ENCODE measurements around the gene PRCD.
"Not testable (repeated sequence)": the region's sequence is repeated elsewhere in the genome, so short reads cannot be mapped to it uniquely, and the experiment has no call there.

The PRCD gene

DNA sequence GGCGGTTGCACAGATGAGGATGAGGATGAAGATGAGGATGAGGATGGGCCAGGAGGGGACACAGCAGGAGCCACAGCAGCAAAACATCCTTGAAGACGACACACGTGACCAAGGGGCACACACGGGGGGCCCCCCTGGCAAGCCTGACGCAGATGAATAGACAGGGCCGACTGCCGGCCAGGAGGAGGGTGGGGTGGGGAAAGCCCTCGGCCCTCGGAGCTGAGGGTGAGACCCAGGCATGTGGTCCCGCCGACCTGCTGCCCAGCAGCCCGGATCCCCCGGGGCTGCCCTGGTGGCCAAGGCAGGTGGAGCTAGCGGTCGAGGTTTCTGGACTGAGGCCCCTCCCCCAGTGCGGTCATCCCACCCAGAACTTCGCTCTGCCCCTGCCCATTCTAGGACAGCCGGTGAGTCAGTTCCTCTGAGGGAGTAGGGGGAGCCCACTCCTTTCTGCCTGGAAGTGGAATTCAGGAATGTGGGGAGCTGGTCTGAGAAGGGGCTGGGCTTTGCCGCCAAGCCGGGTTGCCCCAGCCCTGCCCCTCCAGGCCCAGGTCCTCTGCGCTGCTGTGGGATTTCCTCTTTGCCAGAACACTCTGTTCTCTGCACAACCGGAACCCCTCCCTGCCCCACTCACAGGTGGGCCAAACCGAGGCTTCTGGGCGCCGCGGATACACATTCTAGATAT lies 12.3 kb upstream of the PRCD start:
- peak; percentile 81 for DNase-seq (ENCODE audit: low spot score)

DNA sequence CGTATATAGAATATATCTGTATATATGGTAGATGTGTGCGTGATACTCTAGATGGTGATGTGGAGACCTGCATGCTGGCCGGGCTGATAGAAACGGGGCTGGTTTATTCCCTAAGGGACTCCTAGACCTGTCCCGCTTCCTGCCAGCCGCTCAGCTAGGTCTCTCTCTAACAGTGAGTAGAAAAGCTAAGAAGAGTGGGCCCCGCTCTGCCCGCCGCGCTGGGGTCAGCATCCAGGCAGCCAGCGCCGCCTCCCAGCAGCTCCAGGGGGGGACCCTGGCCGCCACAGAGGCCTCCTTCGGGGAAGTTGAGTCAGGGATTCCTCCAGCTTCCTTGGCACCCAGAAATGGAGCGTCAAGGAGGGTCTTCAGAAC lies 11.7 kb upstream of the PRCD start:
- DNase-seq (ENCODE audit: low spot score) = no peak

DNA sequence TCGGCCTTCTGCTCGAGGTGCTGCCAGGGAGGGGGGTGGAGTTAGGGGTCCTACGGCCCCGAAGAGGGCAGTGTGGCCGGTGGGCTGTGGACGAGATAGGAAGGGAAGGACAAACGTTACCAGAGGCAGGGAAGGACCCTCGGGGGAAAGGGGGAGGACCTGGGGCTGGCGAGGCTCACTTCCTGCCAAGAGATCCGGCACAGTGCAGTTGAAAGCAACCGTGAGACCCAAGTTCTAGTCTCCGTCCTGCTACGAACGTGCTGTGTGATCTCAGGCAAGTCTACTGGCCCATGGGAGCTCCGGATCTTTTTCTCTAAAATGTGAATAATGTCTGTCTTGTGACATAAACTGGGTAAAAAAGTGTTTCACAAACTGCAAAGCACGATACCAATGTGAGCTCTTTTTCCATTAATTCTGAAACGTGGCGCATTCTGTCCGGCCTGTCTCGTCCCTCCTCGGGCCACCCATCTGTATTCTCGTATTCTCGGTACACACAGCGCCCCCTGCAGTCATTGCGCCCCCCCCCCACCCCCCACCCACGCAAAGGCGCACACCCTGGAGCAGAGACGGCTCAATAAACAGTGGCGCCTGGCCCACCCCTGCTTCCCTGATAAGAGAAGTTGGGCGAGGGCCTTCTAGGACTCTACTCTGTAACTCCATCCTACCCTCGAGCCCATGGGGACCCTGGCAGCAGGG lies 11.2 kb upstream of the PRCD start:
- no peak for DNase-seq (ENCODE audit: low spot score)

DNA sequence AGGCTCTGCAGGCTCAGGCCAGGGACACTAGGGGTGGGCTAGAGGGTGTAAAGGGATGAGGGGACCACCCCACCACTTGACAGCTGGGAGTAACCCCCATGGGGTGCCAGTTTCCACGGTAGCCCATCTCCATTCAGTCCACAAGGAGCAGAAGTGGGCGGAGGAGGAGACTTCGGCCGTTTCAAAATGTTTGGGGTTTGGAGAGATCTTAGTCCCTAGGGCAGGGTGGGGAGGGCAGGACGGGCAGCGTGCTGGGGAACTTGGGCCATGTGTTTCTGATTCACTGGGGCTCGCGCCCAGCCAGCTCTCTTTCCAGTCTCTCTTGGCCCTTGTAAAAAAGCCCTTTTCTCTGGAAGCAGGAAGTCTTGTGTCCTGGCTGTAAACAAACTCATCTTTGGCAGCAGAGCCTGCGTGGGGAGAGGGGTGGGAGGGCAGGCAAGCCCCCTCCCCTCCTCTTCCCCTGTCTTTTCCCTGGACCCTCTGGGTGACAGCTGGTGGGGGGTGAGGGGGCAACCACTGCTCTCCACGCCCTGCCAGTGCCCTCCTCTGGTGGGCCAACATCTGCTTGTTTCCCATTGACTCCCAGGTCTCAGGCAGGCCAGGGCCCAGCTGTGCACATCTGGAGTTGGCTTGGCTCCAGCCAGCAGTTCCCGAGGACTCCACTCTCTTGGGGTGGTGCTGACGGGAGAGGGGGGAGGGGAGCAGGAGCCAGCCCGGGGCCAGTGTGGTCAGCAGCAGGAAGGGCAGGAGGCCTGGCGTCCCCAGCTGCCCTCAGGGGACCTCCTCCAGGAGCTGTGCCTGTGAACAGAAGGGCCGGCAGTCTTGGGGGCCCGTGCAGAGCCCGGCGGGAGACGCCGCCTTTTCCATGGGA lies 10.4 kb upstream of the PRCD start:
- DNase-seq (ENCODE audit: low spot score) = no peak

DNA sequence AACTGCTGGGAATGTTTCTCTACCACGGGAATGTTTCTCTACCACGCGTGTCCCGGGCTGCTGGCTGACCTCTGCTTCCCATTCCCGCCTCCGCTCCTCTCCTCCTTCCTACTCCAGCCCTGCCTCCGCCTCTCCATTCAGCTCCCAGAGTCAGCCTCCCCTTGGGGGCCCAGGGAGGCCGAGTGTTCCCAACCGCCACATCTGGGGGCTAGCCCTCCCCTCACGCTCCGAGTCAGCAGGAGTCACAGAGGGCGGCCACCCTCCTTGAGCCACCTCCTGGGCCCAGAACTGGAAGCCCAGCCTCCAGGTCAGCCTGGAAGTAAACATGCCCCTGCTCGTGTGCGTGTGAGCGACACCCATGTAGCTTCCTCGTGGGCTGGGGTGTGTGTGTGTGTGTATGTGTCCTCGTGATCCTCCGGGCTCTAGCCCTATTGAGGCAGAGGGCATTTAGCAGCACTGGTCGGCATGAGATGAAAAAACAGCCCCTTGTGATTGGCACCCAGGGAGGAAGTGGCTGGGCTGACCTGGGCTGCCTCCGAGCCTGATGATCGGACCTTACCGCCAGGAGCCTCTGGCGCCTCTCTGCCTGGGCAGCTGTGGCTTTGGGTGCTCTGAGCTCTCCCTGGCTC lies 9.6 kb upstream of the PRCD start:
- DNase-seq (ENCODE audit: low spot score) = peak; percentile 32

DNA sequence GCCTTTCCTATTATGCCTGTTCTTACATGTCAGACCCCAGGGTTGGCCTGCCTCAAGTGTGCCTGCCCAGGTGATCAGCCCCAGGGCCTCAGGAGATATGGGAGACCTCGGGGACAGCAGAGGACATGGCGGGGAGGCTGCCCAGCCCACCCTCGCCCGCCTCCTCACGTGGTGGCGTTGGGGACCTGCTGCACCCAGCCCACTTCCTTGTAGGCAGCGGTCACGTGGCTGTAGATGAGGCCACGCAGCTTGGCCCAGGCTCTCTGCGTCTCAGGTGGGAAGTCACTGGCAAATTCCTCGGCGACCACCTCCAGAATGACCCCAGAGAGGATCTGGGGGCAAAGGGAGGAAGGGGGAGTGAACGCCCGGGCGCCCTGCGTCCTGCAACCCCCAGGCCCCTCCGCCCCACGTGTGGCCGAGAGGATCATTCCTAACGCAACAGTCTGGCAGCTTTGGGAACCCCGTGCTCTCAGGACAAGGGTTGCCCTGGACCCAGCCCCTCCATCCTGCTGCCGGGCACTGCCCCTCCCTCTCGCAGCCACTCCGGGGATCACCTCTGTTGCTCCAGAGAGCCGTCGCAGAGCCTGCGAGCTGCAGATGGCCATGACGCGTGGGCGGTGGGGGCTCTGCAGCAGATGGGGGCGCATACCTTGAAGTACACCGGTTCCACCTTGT lies 8.9 kb upstream of the PRCD start:
- DNase-seq (ENCODE audit: low spot score) = no peak

DNA sequence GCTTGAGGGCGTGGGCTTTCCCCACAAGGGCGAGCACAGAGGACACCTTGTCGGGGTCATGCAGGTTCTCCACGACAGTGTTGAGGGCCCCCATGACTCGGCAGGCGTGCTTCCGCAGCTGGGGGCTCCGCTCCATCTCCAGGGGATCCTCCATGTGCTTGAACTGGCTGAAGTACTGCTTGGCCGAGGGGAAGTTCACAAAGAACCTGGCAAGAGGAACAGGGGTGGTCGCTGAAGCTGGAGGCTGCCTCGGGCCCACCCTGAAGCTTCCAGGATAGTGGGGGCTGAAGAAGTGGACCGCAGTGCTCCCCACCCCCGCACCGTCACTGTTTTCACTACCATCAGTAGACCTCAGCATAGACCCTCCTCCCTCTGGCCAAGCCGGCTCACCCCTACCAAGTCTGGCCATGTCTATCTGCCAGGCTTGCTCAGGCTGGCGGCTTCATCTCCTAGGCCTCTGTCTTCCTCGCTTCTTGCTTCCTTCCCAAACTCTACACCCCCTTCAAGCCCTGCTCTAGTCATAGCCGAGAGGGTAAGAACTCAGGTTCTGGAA lies 8.3 kb upstream of the PRCD start:
- no peak for DNase-seq (ENCODE audit: low spot score)

DNA sequence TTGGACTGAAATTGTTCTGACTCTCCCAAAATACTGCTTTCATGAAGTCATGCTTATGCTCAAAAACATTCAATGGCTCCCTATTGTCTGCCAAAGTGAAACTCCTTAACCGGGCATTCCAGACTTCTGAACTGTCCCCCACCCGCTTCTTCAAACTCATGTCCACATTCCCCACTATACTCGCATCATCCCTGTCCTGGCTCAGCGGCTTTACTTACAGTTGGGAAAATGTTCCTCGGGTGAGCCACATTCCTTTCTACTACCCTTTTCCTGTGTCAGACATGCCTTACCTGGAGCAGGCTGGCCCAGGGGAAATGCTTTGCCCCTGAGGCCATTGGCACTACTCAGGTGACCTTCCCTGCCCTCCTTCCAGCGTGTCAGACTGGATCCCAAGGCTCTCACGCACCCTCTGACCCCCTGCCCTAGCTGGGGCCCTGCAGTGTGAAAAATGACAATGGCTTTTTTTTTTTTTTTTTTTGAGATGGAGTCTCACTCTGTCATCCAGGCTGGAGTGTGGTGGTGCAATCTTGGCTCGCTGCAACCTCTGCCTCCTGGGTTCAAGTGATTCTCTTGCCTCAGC lies 7.7 kb upstream of the PRCD start:
- DNase-seq (ENCODE audit: low spot score) = peak; percentile 94

DNA sequence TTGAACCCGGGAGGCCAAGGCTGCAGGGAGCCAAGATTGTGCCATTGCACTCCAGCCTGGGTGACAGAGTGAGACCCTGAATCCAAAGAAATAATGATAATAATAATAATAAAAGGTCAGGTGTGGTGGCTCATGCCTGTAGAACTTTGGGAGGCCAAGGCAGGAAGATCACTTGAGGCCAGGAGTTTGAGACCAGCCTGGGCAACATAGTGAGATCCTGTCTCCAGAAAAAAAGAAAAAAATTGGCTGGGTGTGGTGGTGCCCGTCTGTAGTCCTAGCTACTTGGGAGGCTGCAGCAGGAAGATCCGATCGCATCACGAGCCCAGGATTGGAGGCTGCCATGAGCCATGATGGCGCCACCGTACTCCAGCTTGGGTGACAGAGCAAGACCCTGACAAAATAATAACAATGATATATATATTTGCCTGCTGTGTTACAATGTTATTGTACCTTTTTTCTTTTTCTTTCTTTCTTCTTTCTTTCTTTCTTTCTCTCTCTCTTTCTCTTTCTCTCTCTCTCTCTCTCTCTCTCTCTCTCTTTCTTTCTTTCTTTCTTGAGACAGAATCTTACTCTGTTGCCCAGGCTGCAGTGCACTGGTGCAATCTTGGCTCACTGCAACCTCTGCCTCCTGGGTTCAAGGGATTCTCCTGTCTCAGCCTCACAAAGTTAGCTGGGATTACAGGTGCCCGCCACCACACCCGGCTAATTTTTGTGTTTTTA lies 6.0 kb upstream of the PRCD start:
- not testable (repeated sequence) for DNase-seq (ENCODE audit: low spot score)

DNA sequence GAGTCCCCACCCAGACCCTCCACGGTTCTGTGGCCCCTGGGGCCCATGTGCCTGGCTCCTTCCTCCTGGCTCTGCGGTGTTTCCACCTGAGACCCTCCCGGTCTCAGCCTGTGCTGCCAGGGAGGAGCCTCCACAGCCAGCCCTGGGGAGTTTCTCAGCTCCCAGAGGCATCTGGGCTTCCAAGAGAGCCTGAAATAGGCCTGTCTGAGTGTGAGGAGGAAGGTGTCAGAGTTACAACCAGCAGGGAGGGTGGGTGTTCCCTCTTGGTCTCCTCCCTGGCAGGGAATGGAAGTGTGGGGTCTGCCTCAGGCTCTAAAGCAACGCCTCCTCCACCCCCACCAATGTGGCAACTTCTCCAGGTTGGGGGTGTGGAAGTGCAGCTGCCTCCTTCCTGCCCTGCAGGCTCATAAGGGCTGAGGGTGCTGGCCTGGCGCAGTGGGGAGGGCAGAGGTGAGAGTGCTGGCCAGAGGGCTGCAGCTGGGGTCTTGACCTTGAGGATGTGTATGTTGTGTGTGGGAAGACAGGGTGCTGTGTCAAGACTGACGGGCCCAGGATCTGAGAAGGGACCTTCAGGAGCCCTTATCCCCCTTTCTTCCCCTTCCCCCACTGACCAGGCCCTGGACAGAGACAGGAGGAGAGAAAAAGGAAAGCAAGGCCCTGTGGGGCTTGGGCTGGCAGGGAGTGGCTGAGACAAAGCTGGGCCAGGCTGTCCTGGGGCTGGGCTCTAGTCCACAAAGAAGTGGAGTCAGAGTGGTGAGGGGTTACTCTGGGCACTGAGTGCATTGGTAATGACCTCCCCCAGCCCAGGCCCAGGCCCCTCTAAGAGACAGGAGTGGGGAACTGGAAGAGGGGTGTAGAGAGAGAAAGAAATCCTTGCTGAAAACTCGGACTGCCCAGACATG lies 4.8 kb upstream of the PRCD start:
- DNase-seq (ENCODE audit: low spot score) = no peak

DNA sequence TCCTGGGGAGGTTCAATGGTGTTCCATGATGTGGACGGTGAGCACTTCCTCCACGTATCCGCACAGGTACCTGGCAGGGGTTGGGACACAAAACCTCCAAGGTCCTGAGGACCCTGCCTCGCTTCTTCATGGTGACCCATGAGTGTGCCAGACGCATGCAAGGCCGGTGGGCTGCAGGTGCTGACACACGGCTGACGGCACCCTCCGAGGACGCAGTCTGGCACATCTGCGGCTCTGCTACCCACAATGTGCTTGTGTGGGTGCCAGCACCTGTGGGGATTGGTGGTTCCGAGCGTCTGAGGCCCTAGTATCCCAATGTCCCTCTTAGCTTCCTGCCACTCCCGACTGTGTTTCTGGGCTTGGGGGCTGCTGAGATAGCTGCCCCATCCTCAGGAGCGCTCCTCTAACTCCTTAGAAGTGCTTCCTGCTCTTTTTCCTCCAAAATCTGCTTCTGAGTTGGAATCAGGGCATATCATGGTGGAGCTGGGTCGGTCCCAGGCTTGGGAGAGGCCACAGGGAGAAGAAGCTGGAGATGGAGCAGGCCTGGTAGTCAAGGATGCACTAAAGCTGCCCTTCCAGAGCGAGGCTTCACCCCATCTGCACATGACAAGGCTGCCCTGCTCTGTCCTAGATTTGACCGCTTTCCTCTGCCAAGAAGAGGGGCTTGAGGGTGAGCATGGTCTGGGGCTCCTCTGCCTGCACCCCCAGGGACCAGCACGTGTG lies 3.9 kb upstream of the PRCD start:
- DNase-seq (ENCODE audit: low spot score) = no peak

DNA sequence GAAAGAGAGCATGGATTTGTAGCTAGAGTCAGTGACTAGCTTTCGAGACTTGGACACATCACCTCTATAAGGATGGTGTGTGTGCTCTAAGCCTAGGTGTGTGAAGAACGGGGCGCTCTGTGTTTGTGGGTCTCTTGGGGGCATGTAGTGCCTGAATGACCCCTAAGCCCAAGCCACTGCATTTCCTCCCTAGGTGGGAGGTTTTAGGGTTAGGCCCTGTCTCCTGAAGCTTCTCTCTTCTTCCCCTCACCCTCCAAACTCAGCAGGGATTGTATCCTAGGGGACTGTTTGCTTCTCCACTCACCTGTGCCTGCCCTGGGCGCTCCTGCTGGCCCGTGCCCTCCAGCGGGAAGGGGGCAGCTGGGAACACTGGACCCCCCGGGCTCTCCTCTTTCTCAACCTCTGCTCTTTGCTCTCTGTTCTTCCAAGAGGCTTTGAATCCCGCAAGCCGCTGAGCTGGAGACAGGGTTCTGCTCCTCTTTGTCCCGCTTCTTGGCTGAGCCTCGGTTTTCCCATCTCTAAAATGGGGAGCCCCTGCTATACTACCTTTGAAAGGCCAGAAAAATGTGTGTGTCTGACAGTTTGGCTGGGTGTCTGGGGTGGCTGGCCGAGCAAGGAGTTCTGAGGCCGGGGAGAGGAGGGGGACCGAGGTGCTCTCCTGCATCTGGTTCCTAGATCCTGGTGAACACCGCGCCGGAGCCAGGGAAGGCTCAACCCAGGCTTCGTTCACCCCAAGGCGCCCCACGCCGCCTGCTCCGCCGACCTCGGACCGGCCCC lies 3.1 kb upstream of the PRCD start:
- DNase-seq (ENCODE audit: low spot score) = no peak

DNA sequence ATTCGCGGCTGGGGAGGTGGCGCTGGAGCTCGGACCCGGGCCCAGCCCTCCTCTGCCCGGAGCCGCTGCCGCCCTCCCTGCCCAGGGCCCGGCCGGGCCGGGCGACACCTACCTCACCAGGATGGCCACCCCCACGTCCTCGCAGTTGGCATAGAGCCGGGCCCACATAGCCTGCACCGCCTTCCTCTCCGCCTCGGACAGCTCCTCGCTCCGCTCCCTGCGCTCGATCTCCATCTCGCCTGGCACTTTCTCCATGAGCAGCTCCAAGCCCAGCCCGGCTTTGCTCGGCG lies 2.6 kb upstream of the PRCD start:
- DNase-seq (ENCODE audit: low spot score) = peak; percentile 55

DNA sequence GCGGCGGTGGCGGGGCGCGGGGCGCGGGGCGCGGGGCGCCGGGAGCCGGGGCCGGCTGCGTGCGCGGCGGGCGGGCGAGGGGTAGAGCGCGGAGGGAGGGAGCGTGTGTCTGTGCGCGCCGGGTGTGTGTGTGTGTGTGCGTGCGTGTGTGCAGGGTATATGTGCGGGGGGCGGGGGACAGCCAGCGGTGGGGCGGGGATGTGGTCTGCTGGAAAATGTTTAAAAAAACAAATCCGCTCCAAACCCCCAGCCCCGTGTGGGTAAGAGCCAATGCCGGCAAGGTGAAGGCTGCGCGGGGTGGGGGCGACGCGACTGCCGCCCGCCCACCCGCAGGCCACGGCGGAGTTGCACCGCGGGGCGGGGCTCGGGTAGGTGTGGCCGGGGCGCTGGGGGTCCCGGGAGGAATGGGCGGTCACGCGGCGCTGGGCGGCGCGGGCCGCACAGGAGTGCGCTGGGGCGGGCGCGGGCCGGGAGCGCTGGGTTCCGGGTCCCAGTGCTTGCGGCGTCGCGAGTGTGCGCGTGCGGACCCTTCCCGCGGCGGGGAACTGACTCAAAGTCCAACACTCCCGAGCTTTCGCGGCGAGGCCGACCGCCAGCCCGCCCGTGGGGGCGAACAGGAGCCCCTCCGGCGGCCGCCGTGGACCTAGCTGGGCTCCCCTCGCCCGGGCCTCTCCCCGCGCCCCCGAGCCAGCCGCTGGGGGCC lies 2.1 kb upstream of the PRCD start, which contains the start of gene CYGB:
Gene CYGB, minus strand, starts transcription at position 132 of the 703 bp plus-strand sequence. CDS start 167 bp downstream, outside the sequence.
- no peak for DNase-seq (ENCODE audit: low spot score)

DNA sequence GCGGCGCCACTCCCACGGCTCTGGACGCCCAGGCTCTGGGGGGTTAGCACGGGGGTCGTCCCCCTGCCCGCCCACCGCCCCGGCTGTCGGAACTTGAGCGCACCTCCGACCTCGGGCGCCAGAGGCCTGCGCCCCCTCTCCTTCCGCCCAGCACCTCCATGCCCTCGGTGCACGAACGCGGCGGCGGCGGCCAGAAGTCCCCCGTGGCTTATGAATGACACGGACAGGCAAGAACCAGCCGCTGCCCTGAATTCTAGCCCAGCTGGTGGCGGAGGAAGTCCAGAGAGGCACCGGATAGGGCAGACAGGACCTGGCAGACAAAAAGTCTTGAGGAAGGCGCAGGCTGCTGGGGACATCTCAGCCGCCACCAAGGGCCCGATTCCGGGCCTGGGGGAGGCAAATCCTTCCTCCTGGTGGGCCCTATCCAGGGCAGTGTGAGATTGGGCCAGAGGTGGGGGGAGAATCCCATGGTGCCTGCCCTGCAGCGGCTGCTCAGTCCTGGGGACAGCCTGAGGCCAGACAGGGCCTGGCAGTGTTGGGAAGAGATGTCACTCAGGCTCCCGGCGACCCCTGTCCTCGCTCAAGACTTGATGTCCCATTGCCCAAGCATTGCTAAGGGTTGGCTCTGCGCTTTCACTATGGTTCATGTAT lies 1.4 kb upstream of the PRCD start:
- DNase-seq (ENCODE audit: low spot score) = no peak

DNA sequence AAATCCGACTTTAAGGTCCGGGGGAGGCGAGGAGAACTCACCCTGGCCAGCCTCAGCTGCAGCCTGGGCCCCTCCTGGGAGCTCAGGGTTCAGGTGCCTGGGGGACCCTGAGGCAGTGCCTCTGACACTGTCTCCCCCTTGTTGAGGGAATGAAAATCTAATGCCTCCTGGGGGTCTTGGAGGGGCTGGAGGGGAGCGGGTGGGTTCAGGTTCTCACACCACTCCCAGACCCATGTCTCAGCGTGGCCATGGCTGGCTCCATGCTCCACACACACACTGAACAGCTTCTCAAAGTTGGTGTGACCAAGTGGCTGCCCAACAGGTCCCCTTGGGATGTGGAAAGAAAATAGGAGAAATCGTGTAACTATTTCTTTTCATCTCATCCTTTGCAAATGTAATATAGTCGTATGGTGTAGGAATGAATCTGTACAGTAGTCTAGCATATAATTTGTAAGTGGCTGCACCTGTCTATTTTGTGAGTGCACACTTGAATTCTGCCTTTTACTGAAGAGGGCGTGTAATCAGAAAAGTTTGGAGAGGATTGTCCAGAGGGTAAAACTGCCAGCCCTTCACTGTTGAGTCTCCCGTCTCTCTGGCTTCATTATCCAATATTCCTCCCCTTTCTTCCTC lies 788 bp upstream of the PRCD start:
- no peak for DNase-seq (ENCODE audit: low spot score)
